ENCODE data around the gene OR1E2.
"Not testable (repeated sequence)": the region's sequence is repeated elsewhere in the genome, so short reads cannot be mapped to it uniquely, and the experiment has no call there.

OR1E2 gene

GRCh38 chr17:3448059-3448665, 14.5 kb upstream of the OR1E2 start:
- no peaks in the 10 kb centered on the region for H3K36me3 ChIP-seq (ENCODE audit: insufficient read depth, low read length)
- H3K79me2 ChIP-seq (ENCODE audit: control insufficient read depth, insufficient read depth, low read length, unreplicated experiment) = no peaks in the 10 kb centered on the region
- peaks cover 7% of the 10 kb centered on the region; the same call in 1 of the 2 replicates for H3K27me3 ChIP-seq (ENCODE audit: insufficient read depth, low read length)
- H2AFZ ChIP-seq (ENCODE audit: low read length, unreplicated experiment) = peak overlapping the region; percentile 7
- H3K4me1 ChIP-seq (ENCODE audit: control insufficient read depth, insufficient read depth, low read length, unreplicated experiment) = no peaks in the 10 kb centered on the region
- H3K4me3 ChIP-seq (ENCODE audit: low read depth, low read length) = no peak overlapping the region
- H3K27ac ChIP-seq (ENCODE audit: low read depth, low read length) = no peak overlapping the region

GRCh38 chr17:3447625-3448024, 14.0 kb upstream of the OR1E2 start:
- Histone ChIP-seq H3K27me3 (ENCODE audit: insufficient read depth, low read length) (peaks cover 12% of the 10 kb centered on the region; the same call in 1 of the 2 replicates), H3K4me3 (ENCODE audit: low read depth, low read length) (no peak overlapping the region), H2AFZ (ENCODE audit: low read length, unreplicated experiment) (no peak overlapping the region), H3K36me3 (ENCODE audit: insufficient read depth, low read length) (no peaks in the 10 kb centered on the region), H3K4me1 (ENCODE audit: control insufficient read depth, insufficient read depth, low read length, unreplicated experiment) (no peaks in the 10 kb centered on the region), H3K27ac (ENCODE audit: low read depth, low read length) (no peak overlapping the region), H3K79me2 (ENCODE audit: control insufficient read depth, insufficient read depth, low read length, unreplicated experiment) (no peaks in the 10 kb centered on the region)

GRCh38 chr17:3440451-3440850, 6.8 kb upstream of the OR1E2 start:
- no peak overlapping the region for H3K4me3 ChIP-seq (ENCODE audit: low read depth, low read length)
- H3K36me3 ChIP-seq (ENCODE audit: insufficient read depth, low read length) = no peaks in the 10 kb centered on the region
- H3K27me3 ChIP-seq (ENCODE audit: insufficient read depth, low read length) = peaks cover 57% of the 10 kb centered on the region
- no peaks in the 10 kb centered on the region for H3K79me2 ChIP-seq (ENCODE audit: control insufficient read depth, insufficient read depth, low read length, unreplicated experiment)
- no peak overlapping the region for H3K27ac ChIP-seq (ENCODE audit: low read depth, low read length)
- H3K4me1 ChIP-seq (ENCODE audit: control insufficient read depth, insufficient read depth, low read length, unreplicated experiment) = no peaks in the 10 kb centered on the region
- no peak overlapping the region for H2AFZ ChIP-seq (ENCODE audit: low read length, unreplicated experiment)

GRCh38 chr17:3438368-3438767, 4.7 kb upstream of the OR1E2 start:
- Histone ChIP-seq H3K36me3 (ENCODE audit: insufficient read depth, low read length) (no peaks in the 10 kb centered on the region), H2AFZ (ENCODE audit: low read length, unreplicated experiment) (no peak overlapping the region), H3K4me1 (ENCODE audit: control insufficient read depth, insufficient read depth, low read length, unreplicated experiment) (no peaks in the 10 kb centered on the region), H3K4me3 (ENCODE audit: low read depth, low read length) (no peak overlapping the region), H3K79me2 (ENCODE audit: control insufficient read depth, insufficient read depth, low read length, unreplicated experiment) (no peaks in the 10 kb centered on the region), H3K27me3 (ENCODE audit: insufficient read depth, low read length) (peaks cover 58% of the 10 kb centered on the region), H3K27ac (ENCODE audit: low read depth, low read length) (no peak overlapping the region)

- not testable (repeated sequence) for H3K79me2 ChIP-seq (ENCODE audit: control insufficient read depth, insufficient read depth, low read length, unreplicated experiment); H3K4me1 ChIP-seq (ENCODE audit: control insufficient read depth, insufficient read depth, low read length, unreplicated experiment); H3K27ac ChIP-seq (ENCODE audit: low read depth, low read length); H3K4me3 ChIP-seq (ENCODE audit: low read depth, low read length); H3K36me3 ChIP-seq (ENCODE audit: insufficient read depth, low read length); H2AFZ ChIP-seq (ENCODE audit: low read length, unreplicated experiment)
- peaks cover 26% of the 10 kb centered on the region for H3K27me3 ChIP-seq (ENCODE audit: insufficient read depth, low read length)
These were observed 426 bp downstream of the OR1E2 start for GRCh38 chr17:3433215-3433614.

- H3K27ac ChIP-seq (ENCODE audit: low read depth, low read length) = no peak overlapping the region
- H3K36me3 ChIP-seq (ENCODE audit: insufficient read depth, low read length) = no peaks in the 10 kb centered on the region
- H3K4me1 ChIP-seq (ENCODE audit: control insufficient read depth, insufficient read depth, low read length, unreplicated experiment) = no peaks in the 10 kb centered on the region
- H2AFZ ChIP-seq (ENCODE audit: low read length, unreplicated experiment) = no peak overlapping the region
- H3K4me3 ChIP-seq (ENCODE audit: low read depth, low read length) = no peak overlapping the region
- no peaks in the 10 kb centered on the region for H3K79me2 ChIP-seq (ENCODE audit: control insufficient read depth, insufficient read depth, low read length, unreplicated experiment)
- peaks cover 14% of the 10 kb centered on the region; the same call in 1 of the 2 replicates for H3K27me3 ChIP-seq (ENCODE audit: insufficient read depth, low read length)
These were observed 15.4 kb downstream of the OR1E2 start for GRCh38 chr17:3418222-3418621.

GRCh38 chr17:3415610-3416009, 18.0 kb downstream of the OR1E2 start:
- no peaks in the 10 kb centered on the region for H3K36me3 ChIP-seq (ENCODE audit: insufficient read depth, low read length)
- H2AFZ ChIP-seq (ENCODE audit: low read length, unreplicated experiment) = no peak overlapping the region
- no peak overlapping the region for H3K27ac ChIP-seq (ENCODE audit: low read depth, low read length)
- no peaks in the 10 kb centered on the region for H3K4me1 ChIP-seq (ENCODE audit: control insufficient read depth, insufficient read depth, low read length, unreplicated experiment)
- H3K79me2 ChIP-seq (ENCODE audit: control insufficient read depth, insufficient read depth, low read length, unreplicated experiment) = no peaks in the 10 kb centered on the region
- H3K4me3 ChIP-seq (ENCODE audit: low read depth, low read length) = no peak overlapping the region
- H3K27me3 ChIP-seq (ENCODE audit: insufficient read depth, low read length) = peaks cover 11% of the 10 kb centered on the region; the same call in 1 of the 2 replicates

- H3K27me3 ChIP-seq (ENCODE audit: insufficient read depth, low read length); H3K4me1 ChIP-seq (ENCODE audit: control insufficient read depth, insufficient read depth, low read length, unreplicated experiment); H3K4me3 ChIP-seq (ENCODE audit: low read depth, low read length); H3K27ac ChIP-seq (ENCODE audit: low read depth, low read length); H3K79me2 ChIP-seq (ENCODE audit: control insufficient read depth, insufficient read depth, low read length, unreplicated experiment); H2AFZ ChIP-seq (ENCODE audit: low read length, unreplicated experiment); H3K36me3 ChIP-seq (ENCODE audit: insufficient read depth, low read length): not testable (repeated sequence)
These were observed 21.4 kb downstream of the OR1E2 start for GRCh38 chr17:3412216-3412615.

- Histone ChIP-seq H3K27ac (ENCODE audit: low read depth, low read length) (no peak within 1 kb of the TSS), H3K4me1 (ENCODE audit: control insufficient read depth, insufficient read depth, low read length, unreplicated experiment) (no peaks in the 10 kb centered on the region), H3K79me2 (ENCODE audit: control insufficient read depth, insufficient read depth, low read length, unreplicated experiment) (no peaks in the 10 kb centered on the region), H3K36me3 (ENCODE audit: insufficient read depth, low read length) (no peaks in the 10 kb centered on the region), H3K4me3 (ENCODE audit: low read depth, low read length) (no peak within 1 kb of the TSS), H3K27me3 (ENCODE audit: insufficient read depth, low read length) (no peaks in the 10 kb centered on the region), H2AFZ (ENCODE audit: low read length, unreplicated experiment) (no peak within 1 kb of the TSS)
These were observed 22.6 kb downstream of the OR1E2 start, which contains the start of gene OR3A3 for GRCh38 chr17:3411070-3411469. OR3A3 (plus strand) TSS chr17:3411370.

- peaks cover 13% of the 10 kb centered on the region for H3K27me3 ChIP-seq (ENCODE audit: insufficient read depth, low read length)
- not testable (repeated sequence) for H3K4me1 ChIP-seq (ENCODE audit: control insufficient read depth, insufficient read depth, low read length, unreplicated experiment); H2AFZ ChIP-seq (ENCODE audit: low read length, unreplicated experiment); H3K27ac ChIP-seq (ENCODE audit: low read depth, low read length); H3K36me3 ChIP-seq (ENCODE audit: insufficient read depth, low read length); H3K4me3 ChIP-seq (ENCODE audit: low read depth, low read length); H3K79me2 ChIP-seq (ENCODE audit: control insufficient read depth, insufficient read depth, low read length, unreplicated experiment)
These were observed 29.8 kb downstream of the OR1E2 start for GRCh38 chr17:3403856-3404255.

GRCh38 chr17:3401786-3402185, 31.9 kb downstream of the OR1E2 start:
- Histone ChIP-seq H3K79me2 (ENCODE audit: control insufficient read depth, insufficient read depth, low read length, unreplicated experiment) (no peaks in the 10 kb centered on the region), H3K36me3 (ENCODE audit: insufficient read depth, low read length) (no peaks in the 10 kb centered on the region), H3K27me3 (ENCODE audit: insufficient read depth, low read length) (peaks cover 13% of the 10 kb centered on the region), H3K27ac (ENCODE audit: low read depth, low read length) (no peak overlapping the region), H3K4me1 (ENCODE audit: control insufficient read depth, insufficient read depth, low read length, unreplicated experiment) (no peaks in the 10 kb centered on the region), H2AFZ (ENCODE audit: low read length, unreplicated experiment) (no peak overlapping the region), H3K4me3 (ENCODE audit: low read depth, low read length) (no peak overlapping the region)
